NCI-H774 (cell line): ENCODE data around the gene MCFD2.

Experiments used
- DNase-seq: peaks from one replicate; lab custom pipeline; 2025; lab: John Stamatoyannopoulos, UW

Gene MCFD2

DNA sequence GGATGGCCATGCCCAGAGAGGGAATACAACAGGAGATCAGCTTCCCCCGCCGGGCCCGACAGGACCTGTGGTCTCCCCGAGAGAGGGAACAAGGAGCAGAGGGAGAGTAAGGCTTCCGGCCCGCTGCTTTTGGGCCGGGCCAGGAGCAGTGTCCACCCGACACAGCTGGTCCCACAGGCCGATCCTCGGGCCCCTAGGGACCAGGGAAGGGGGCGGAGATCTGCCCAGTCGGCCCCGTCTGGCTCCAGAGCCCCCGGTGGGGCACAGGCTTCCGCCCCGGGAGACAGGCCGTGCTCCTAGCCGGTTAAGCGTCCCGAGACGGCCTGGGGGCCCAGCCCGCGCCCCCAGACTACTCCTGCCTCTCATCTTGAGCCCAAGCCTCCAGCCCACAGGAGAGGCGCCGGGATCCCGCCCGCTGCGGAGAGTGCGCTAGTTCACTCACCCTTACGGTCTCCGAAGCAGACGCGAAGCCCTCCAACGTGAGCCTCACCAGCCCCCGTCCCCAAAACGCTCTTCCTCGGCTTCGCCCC is at the start of gene MCFD2:
TSS of gene MCFD2 (minus strand) at position 526 of the 530 bp plus-strand sequence. CDS start 6,635 bp downstream, outside the sequence.
- DNase-seq: no peak

GRCh38 chr2:46964835-46965560 is 49.4 kb upstream of the MCFD2 start:
- DNase-seq: no peak

GRCh38 chr2:46963941-46964673 is 48.5 kb upstream of the MCFD2 start:
- DNase-seq: no peak

GRCh38 chr2:46963210-46963609 is 47.6 kb upstream of the MCFD2 start:
- DNase-seq: no peak

- no peak for DNase-seq
These were observed 47.1 kb upstream of the MCFD2 start for GRCh38 chr2:46962751-46963150.

DNA sequence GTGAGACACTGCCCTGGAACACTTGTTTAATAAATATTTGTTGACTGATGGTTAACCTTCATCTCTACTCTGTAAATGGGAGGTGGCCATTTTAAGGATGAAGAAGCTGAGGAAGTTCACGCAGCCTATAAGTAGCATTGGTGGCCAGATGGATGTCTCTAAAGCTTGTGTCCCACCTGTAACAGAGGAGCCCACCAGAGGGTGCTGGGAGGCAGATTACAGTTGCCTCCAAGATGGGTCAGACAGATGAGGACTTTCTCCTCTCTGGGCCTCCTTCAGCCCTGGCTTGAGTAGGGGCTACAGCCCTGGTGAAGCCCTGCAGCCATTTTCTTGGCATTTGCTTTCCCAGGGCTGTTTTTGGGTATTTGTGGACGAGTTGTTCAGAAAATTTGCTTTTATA is 45.0 kb upstream of the MCFD2 start:
- DNase-seq: no peak

- DNase-seq: no peak
These were observed 42.9 kb upstream of the MCFD2 start for GRCh38 chr2:46958431-46959017.

- no peak for DNase-seq
These were observed 41.5 kb upstream of the MCFD2 start for GRCh38 chr2:46956981-46957531.

GRCh38 chr2:46955764-46956163 is 40.2 kb upstream of the MCFD2 start:
- no peak for DNase-seq

GRCh38 chr2:46954951-46955571 is 39.5 kb upstream of the MCFD2 start:
- DNase-seq: no peak

- DNase-seq: no peak
These were observed 36.6 kb upstream of the MCFD2 start for GRCh38 chr2:46952171-46952570.

GRCh38 chr2:46951290-46952064 is 35.9 kb upstream of the MCFD2 start:
- DNase-seq: no peak

- DNase-seq: no peak
These were observed 34.7 kb upstream of the MCFD2 start for GRCh38 chr2:46950314-46950713.

GRCh38 chr2:46947841-46948240 is 32.2 kb upstream of the MCFD2 start:
- no peak for DNase-seq

GRCh38 chr2:46945671-46946070 is 30.1 kb upstream of the MCFD2 start:
- DNase-seq: no peak

GRCh38 chr2:46943881-46944798 is 28.5 kb upstream of the MCFD2 start:
- DNase-seq: no peak

- DNase-seq: no peak
These were observed 27.5 kb upstream of the MCFD2 start for GRCh38 chr2:46942891-46943626.

- no peak for DNase-seq
These were observed 26.5 kb upstream of the MCFD2 start for GRCh38 chr2:46942143-46942526.

- DNase-seq: no peak
These were observed 24.2 kb upstream of the MCFD2 start for GRCh38 chr2:46939626-46940359.
